ENCODE measurements around the gene PREX1. TPM values are rescaled to one million over a fixed set of nuclear protein-coding genes. Genes with fewer than 3 reads are reported as not detected.

Gene PREX1
- total and polyA plus RNA-seq, 2 donors (not counting 3 experiments of a cell fraction or from before 2014, with no cell fraction given) = 51.3 to 72.9 TPM

DNA sequence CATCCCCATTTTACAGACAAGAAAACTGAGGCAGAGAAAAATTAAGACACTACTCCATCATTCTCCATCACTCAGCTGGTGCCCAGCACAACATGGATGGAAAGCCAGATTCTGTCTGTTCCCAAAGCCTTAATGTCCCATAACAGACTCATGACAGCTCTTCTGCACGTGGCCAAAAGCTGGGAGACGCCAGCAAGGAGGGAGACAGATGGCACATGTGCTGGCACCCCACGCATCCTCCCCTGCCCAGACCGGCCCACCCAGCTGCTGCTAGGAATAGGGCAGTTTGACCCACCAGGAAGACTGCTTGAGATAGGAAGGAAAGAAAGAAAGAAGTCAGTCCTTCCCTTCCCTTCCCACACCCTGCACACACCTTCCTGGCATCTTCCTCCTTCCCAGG lies 96.3 kb downstream of the PREX1 start:
- H3K4me1 ChIP-seq (ENCODE audit: control insufficient read depth, extremely low read depth, insufficient read depth, low read length) = peaks cover 6% of the 10 kb centered on the region
- no peaks in the 10 kb centered on the region for H3K9me1 ChIP-seq (replicated peaks; ENCODE audit: control insufficient read depth, extremely low read depth, insufficient read depth, low read length)
- intact Hi-C loops (cut with micrococcal nuclease) (no loop called here), dilution Hi-C loops (cut with MboI; ENCODE audit: extremely low pct_ligation_motif_present, low sequenced_read_pairs) (no loop called here)
- no peaks in the 10 kb centered on the region for H3K27me3 ChIP-seq (ENCODE audit: control insufficient read depth in 2 of 2, insufficient read depth in 2 of 2, low read length in 2 of 2)
- H4K20me1 ChIP-seq (replicated peaks; ENCODE audit: control insufficient read depth, extremely low read depth, insufficient read depth, low read length) = no peaks in the 10 kb centered on the region
- H3K27ac ChIP-seq (ENCODE audit: insufficient read depth, low read depth, low read length) = no peak overlapping the region
- FAIRE-seq (no peak), DNase-seq (ENCODE audit: low read depth, low spot score) (no peak)
- peaks cover 4 to 16% of the 10 kb centered on the region in 2 experiments for H3K36me3 ChIP-seq (ENCODE audit: control insufficient read depth in 2 of 2, extremely low read depth in 1 of 2, insufficient read depth in 2 of 2, low read length in 2 of 2)
- H3K9me3 ChIP-seq (replicated peaks; ENCODE audit: control insufficient read depth, insufficient read depth, low read length) = no peaks in the 10 kb centered on the region
- no TSS peak for BruUV-seq (replicated peaks)
- no peak overlapping the region for H3K4me3 ChIP-seq (replicated peaks in 1 of 3; ENCODE audit: insufficient read depth in 1 of 3, low read depth in 1 of 3, low read length in 3 of 3)
- TF ChIP-seq JUN (IDR thresholded peaks at IDR 0.05; ENCODE audit: borderline replicate concordance, insufficient read depth, insufficient read length, low read depth) = no peak
- TF ChIP-seq POLR2A (IDR thresholded peaks at IDR 0.05; ENCODE audit: low read depth, low read length) = no peak
- TF ChIP-seq MYC (IDR thresholded peaks at IDR 0.05; ENCODE audit: low read depth, low read length) = no peak
- no peak for TF ChIP-seq EZH2 (IDR thresholded peaks at IDR 0.05; ENCODE audit: borderline replicate concordance, low read depth, low read length, severe bottlenecking)
- no peak for TF ChIP-seq FOS (IDR thresholded peaks at IDR 0.05; ENCODE audit: borderline replicate concordance, insufficient read depth, low read length)
- TF ChIP-seq MAX (IDR thresholded peaks at IDR 0.05; ENCODE audit: insufficient read depth, insufficient read length) = no peak
- TF ChIP-seq POLR2AphosphoS5 (IDR thresholded peaks at IDR 0.05; ENCODE audit: insufficient read depth, low read depth, low read length) = no peak
- no peak for TF ChIP-seq GATA2 (IDR thresholded peaks at IDR 0.05; ENCODE audit: insufficient read depth, insufficient read length, low read depth, low read length)
- no peak for TF ChIP-seq CTCF (IDR thresholded peaks at IDR 0.05; ENCODE audit: extremely low read depth in 1 of 2, insufficient read depth in 1 of 2, low read depth in 1 of 2, low read length in 2 of 2)
- no peak overlapping the region for H2AFZ ChIP-seq (ENCODE audit: low read depth, low read length)
- H3K9ac ChIP-seq (replicated peaks; ENCODE audit: extremely low read depth, insufficient read depth, low read length) = no peak overlapping the region
- no peak overlapping the region for H3K4me2 ChIP-seq (ENCODE audit: insufficient read depth, low read length)
- ChIA-PET POLR2A (no interaction called here), CTCF (no interaction called here)
- H3K79me2 ChIP-seq (ENCODE audit: control insufficient read depth, insufficient read depth, low read length) = peaks cover 22% of the 10 kb centered on the region
